Measurements from ENCODE around the gene PAIP2.

DNA sequence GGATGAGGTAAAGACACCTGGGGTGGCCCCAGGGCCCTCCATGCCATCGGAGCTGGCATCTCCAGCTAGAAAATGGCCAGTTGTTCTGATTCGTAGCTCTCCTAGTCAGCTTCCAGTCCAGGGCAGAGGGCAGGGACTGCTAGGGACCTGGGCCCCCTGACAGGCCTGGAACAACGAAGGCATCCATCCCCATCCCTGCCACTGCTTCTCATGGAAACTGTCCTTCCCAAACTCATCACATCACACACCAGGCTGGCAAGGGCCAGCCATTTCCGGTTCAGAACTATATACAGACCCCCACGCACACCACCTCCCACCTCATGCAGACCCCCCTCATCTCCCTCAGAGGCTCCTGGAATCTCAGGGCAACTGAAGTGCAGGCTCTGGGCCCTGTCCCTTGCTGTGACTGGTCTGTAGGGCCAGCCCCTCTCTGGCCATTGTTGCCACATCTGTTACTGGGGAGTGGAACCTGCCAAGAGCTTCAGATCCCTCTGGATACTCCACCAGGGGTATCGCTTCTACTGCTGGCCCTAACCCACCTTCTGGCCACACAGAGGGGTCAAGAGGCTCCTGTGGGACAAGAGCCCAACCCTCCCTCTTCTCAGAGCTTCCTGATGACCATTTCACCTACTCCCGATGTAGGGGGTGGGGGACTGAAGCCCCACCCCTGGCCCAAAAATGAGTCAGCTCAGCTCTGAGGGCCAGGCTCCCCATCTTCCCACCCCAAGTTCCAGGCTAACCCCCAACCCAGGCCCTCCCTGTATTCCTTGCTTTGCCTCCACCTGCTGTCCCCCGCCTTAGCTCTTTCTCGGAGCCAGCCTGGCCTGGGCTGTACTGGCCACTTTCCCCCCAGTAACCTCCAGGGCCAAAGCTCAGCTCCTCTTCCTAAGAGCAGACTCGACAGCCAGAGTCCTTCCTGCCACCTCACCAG, 49.2 kb downstream of the PAIP2 start:
- TF ChIP-seq, protein P1, sequence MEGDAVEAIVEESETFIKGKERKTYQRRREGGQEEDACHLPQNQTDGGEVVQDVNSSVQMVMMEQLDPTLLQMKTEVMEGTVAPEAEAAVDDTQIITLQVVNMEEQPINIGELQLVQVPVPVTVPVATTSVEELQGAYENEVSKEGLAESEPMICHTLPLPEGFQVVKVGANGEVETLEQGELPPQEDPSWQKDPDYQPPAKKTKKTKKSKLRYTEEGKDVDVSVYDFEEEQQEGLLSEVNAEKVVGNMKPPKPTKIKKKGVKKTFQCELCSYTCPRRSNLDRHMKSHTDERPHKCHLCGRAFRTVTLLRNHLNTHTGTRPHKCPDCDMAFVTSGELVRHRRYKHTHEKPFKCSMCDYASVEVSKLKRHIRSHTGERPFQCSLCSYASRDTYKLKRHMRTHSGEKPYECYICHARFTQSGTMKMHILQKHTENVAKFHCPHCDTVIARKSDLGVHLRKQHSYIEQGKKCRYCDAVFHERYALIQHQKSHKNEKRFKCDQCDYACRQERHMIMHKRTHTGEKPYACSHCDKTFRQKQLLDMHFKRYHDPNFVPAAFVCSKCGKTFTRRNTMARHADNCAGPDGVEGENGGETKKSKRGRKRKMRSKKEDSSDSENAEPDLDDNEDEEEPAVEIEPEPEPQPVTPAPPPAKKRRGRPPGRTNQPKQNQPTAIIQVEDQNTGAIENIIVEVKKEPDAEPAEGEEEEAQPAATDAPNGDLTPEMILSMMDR (IDR thresholded peaks at IDR 0.05), result no peak
- no peak for TF ChIP-seq POLR2A (IDR thresholded peaks at IDR 0.05)
